ENCODE measurements around the gene DMRT3. TPM values are rescaled to one million over a fixed set of nuclear protein-coding genes. Genes with fewer than 3 reads are reported as not detected.

Gene DMRT3
- total and polyA plus RNA-seq, 9 of the 15 experiments (the other 6 are each of a cell fraction or from before 2014, with no cell fraction given): not detected

DNA sequence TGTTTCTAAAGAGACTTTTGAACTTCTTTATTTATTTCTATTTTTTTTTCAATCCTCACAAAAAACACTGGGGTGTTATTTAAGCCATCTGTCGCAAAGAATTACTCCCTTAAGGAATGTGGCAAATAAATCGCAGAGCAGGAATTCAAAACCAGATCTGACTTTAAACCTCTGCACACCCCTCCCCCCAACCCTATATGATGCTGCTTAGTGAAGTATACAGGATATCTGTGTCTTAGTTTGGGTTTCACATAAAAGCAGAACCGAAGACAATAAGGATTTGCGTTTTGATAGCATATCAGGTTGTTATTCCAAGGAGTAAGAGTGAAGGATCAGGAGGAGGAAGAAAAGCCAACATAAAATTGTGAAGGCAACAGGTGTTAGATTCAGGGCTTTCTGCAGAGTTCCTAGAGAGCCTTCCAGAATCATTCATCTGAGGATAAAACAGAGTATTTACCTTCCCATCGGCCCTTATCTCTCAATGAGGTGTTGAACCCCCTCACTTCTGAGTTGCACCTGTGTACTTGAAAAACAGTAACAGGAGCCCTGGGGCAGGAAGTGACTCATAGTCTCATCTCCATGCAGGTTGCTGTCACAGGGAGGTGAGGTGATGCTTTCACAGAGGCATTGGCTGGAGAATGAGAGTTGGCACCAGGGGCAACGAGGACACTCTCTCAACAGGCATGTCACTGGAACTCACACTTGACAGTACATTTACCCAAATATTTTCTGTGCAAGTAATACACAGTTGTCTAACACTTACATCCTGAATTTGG is 33.5 kb upstream of the DMRT3 start:
- Histone ChIP-seq H3K36me3 (ENCODE audit: control insufficient read depth, insufficient read depth, low read length) (no peaks in the 10 kb centered on the region), H4K20me1 (replicated peaks; ENCODE audit: control insufficient read depth, insufficient read depth, low read length) (no peaks in the 10 kb centered on the region), H3K9ac (ENCODE audit: insufficient read depth in 1 of 2, low read depth in 2 of 2, low read length in 2 of 2) (no peak overlapping the region), H2AFZ (ENCODE audit: low read depth, low read length) (no peak overlapping the region), H3K79me2 (ENCODE audit: control insufficient read depth, insufficient read depth, low read length) (no peaks in the 10 kb centered on the region), H3K9me3 (replicated peaks; ENCODE audit: control insufficient read depth, insufficient read depth, low read depth, low read length) (no peaks in the 10 kb centered on the region), H3K9me1 (ENCODE audit: control insufficient read depth, insufficient read depth, low read length) (no peaks in the 10 kb centered on the region), H3K27me3 (ENCODE audit: control insufficient read depth in 2 of 2, insufficient read depth in 2 of 2, low read length in 2 of 2) (no peaks in the 10 kb centered on the region), H3K4me3 (no peak overlapping the region), H3K27ac (ENCODE audit: extremely low read depth, low read depth, low read length) (no peak overlapping the region), H3K4me2 (ENCODE audit: insufficient read depth, low read length) (no peak overlapping the region), H3K4me1 (replicated peaks in 1 of 2; ENCODE audit: control insufficient read depth in 2 of 2, insufficient read depth in 2 of 2, low read length in 2 of 2) (no peaks in the 10 kb centered on the region)
- ATAC-seq (no peak), DNase-seq (ENCODE audit: extremely low read depth in 1 of 4, low spot score in 3 of 4) (no peak), FAIRE-seq (no peak)
- intact Hi-C loops (cut with micrococcal nuclease) (no loop called here), in situ Hi-C loops (cut with MboI) (no loop called here)
- TF ChIP-seq ETS2 (tag; IDR thresholded peaks at IDR 0.05; ENCODE audit: borderline replicate concordance, poor library complexity, severe bottlenecking) (no peak), POLR2AphosphoS2 (IDR thresholded peaks at IDR 0.05; ENCODE audit: low read length) (no peak), TEAD2 (tag; IDR thresholded peaks at IDR 0.05) (no peak), SIN3B (IDR thresholded peaks at IDR 0.05; ENCODE audit: low read depth) (no peak), SREBF2 (CRISPR knock-in tag; IDR thresholded peaks at IDR 0.05) (no peak), MCM3 (IDR thresholded peaks at IDR 0.05) (no peak)
- no TSS peak for BruUV-seq (replicated peaks)
- POLR2A ChIA-PET: no interaction called here
- WGBS (ENCODE audit: insufficient coverage, low coverage, missing lambda C conversion rate): 0% methylated on average over 6 of the region's 6 CpGs
- CTCF ChIA-PET (ENCODE audit: low intra/inter-chr PET ratio): no interaction called here

DNA sequence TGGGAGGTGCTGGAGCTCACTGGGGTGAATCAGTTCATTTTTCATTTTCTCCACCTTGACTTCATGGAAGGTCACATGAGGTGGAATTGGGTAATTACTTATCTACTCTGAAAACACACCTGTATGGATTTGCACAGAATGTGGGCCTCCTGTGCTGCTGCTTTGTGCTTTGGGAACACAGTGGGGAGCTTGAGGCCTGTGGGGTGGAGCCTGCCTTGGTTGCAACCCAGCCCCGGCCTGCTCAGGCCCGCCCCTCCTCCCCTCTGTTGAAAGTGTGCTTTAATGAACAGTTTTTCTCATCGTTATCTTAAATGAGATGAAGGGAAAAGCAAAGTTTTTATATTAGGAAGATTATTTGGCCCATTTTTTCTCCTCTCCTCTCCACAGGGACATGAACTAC is 28.5 kb upstream of the DMRT3 start:
- no peak overlapping the region for H3K4me2 ChIP-seq (ENCODE audit: insufficient read depth, low read length)
- H3K4me1 ChIP-seq (replicated peaks in 1 of 2; ENCODE audit: control insufficient read depth in 2 of 2, insufficient read depth in 2 of 2, low read length in 2 of 2): no peaks in the 10 kb centered on the region
- H3K4me3 ChIP-seq: no peak overlapping the region
- ChIA-PET CTCF (ENCODE audit: low intra/inter-chr PET ratio) (no interaction called here), POLR2A (no interaction called here)
- H3K79me2 ChIP-seq (ENCODE audit: control insufficient read depth, insufficient read depth, low read length): no peaks in the 10 kb centered on the region
- WGBS (ENCODE audit: insufficient coverage, low coverage, missing lambda C conversion rate): no CpG with 5 or more reads among the region's 3 CpGs
- H3K27me3 ChIP-seq (ENCODE audit: control insufficient read depth in 2 of 2, insufficient read depth in 2 of 2, low read length in 2 of 2): no peaks in the 10 kb centered on the region
- no TSS peak for BruUV-seq (replicated peaks)
- H3K27ac ChIP-seq (ENCODE audit: extremely low read depth, low read depth, low read length): no peak overlapping the region
- no peak for FAIRE-seq
- no peak overlapping the region for H2AFZ ChIP-seq (ENCODE audit: low read depth, low read length)
- no peak overlapping the region for H3K9ac ChIP-seq (ENCODE audit: insufficient read depth in 1 of 2, low read depth in 2 of 2, low read length in 2 of 2)
- TF ChIP-seq BMI1 (IDR thresholded peaks at IDR 0.05; ENCODE audit: low read length) (no peak), MXI1 (IDR thresholded peaks at IDR 0.05; ENCODE audit: low read depth, low read length) (no peak), SRSF3 (IDR thresholded peaks at IDR 0.05; ENCODE audit: insufficient read depth, low read length) (no peak)
- TF ChIP-seq, protein P1, sequence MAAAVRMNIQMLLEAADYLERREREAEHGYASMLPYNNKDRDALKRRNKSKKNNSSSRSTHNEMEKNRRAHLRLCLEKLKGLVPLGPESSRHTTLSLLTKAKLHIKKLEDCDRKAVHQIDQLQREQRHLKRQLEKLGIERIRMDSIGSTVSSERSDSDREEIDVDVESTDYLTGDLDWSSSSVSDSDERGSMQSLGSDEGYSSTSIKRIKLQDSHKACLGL (CRISPR knock-in tag; IDR thresholded peaks at IDR 0.05; ENCODE audit: borderline replicate concordance, poor library complexity, severe bottlenecking): no peak
- H3K9me3 ChIP-seq (replicated peaks; ENCODE audit: control insufficient read depth, insufficient read depth, low read depth, low read length): no peaks in the 10 kb centered on the region
- in situ Hi-C loops (cut with MboI) (no loop called here), intact Hi-C loops (cut with micrococcal nuclease) (no loop called here)
- H3K9me1 ChIP-seq (ENCODE audit: control insufficient read depth, insufficient read depth, low read length): no peaks in the 10 kb centered on the region
- ATAC-seq: no peak
- no peak for DNase-seq (ENCODE audit: extremely low read depth in 1 of 4, low spot score in 3 of 4)
- H4K20me1 ChIP-seq (replicated peaks; ENCODE audit: control insufficient read depth, insufficient read depth, low read length): no peaks in the 10 kb centered on the region
- H3K36me3 ChIP-seq (ENCODE audit: control insufficient read depth, insufficient read depth, low read length): no peaks in the 10 kb centered on the region

Data from K562 (cell line).